ENCODE data around the gene FUT6. TPM values are rescaled to one million over a fixed set of nuclear protein-coding genes. Genes with fewer than 3 reads are reported as not detected.
A peak's percentile ranks its signal among the peaks of the same experiment; 100 is the strongest.

The FUT6 gene
- polyA plus RNA-seq, 3 donors, result not detected

GRCh38 chr19:5808120-5808816 lies 31.2 kb downstream of the FUT6 start:
- Mint-ChIP-seq H3K9me3 (peaks cover 0 to 20% (median 13%) of the 10 kb centered on the region in 7 donors), H3K36me3 (peaks cover 0 to 6% of the 10 kb centered on the region in 2 donors), H3K27ac (no peak overlapping the region), H3K27me3 (ENCODE audit: low read depth in 3 of 3) (peaks cover 32 to 43% (median 42%) of the 10 kb centered on the region in 3 donors), H3K4me1 (peaks cover 19% of the 10 kb centered on the region), H3K4me3 (no peak overlapping the region)
- WGBS (ENCODE audit: insufficient coverage), result 85% methylated on average over 12 of the region's 21 CpGs
- Histone ChIP-seq H3K9ac (ENCODE audit: insufficient read depth, low read length, poor library complexity, severe bottlenecking) (no peak overlapping the region), H3K27ac (ENCODE audit: low read depth in 1 of 2, low read length in 2 of 2) (no peak overlapping the region), H2AFZ (ENCODE audit: insufficient read depth, low read depth, low read length, poor library complexity, severe bottlenecking) (no peak overlapping the region), H3K4me1 (ENCODE audit: control insufficient read depth in 1 of 2, insufficient read depth in 2 of 2, low read length in 2 of 2) (peaks cover 14% of the 10 kb centered on the region in 2 donors), H3K79me2 (ENCODE audit: insufficient read depth, low read length) (no peaks in the 10 kb centered on the region), H3K4me2 (replicated peaks; ENCODE audit: extremely low read depth, low read length, poor library complexity, severe bottlenecking) (no peak overlapping the region), H3K36me3 (replicated peaks in 1 of 2; ENCODE audit: control insufficient read depth in 1 of 2, insufficient read depth in 2 of 2, low read length in 2 of 2) (no peaks in the 10 kb centered on the region), H3K9me3 (replicated peaks in 1 of 2; ENCODE audit: control insufficient read depth in 1 of 2, insufficient read depth in 1 of 2, low read length in 2 of 2) (peaks cover 10 to 17% of the 10 kb centered on the region in 2 donors), H4K20me1 (ENCODE audit: insufficient read depth, low read length) (no peaks in the 10 kb centered on the region), H3K27me3 (ENCODE audit: control insufficient read depth in 2 of 2, insufficient read depth in 2 of 2, low read length in 2 of 2) (peaks cover 10 to 34% of the 10 kb centered on the region in 2 donors), H3K4me3 (replicated peaks in 1 of 3; ENCODE audit: low read depth in 2 of 3, low read length in 3 of 3) (no peak overlapping the region)
- no peak for DNase-seq
- TF ChIP-seq CTCF (IDR thresholded peaks at IDR 0.05), result no peak
- intact Hi-C loops (cut with micrococcal nuclease), result loop anchor here in 1 of 2 donors (5.0 to 10.0 kb wide), 2 partner anchors 84 to 217 kb away; no protein-coding TSS in a partner anchor

DNA sequence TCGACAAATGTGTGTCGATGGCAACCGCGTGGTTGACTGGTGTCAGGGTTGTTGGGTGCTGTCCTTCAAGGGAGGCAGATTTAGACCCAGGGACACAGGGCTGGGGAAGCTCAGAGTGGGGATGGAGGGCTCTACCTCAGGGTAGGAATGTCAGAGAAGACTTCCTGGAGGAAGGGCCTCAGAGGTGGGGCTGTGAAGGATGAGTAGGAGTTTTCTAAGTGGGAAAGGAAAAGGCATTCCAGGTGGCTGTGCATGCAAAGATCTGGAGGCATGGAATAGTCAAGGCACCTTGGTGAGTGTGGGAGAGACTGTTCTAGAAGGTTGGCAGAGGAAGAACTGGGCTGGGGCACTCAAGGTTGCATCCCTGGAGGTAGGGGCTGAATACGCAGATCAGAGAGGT lies 32.6 kb downstream of the FUT6 start:
- TF ChIP-seq CTCF (IDR thresholded peaks at IDR 0.05), result no peak
- WGBS (ENCODE audit: insufficient coverage), result 100% methylated on average over 1 of the region's 5 CpGs
- Histone ChIP-seq H2AFZ (ENCODE audit: insufficient read depth, low read depth, low read length, poor library complexity, severe bottlenecking) (no peak overlapping the region), H3K4me2 (replicated peaks; ENCODE audit: extremely low read depth, low read length, poor library complexity, severe bottlenecking) (no peak overlapping the region), H3K79me2 (ENCODE audit: insufficient read depth, low read length) (no peaks in the 10 kb centered on the region), H3K4me1 (ENCODE audit: control insufficient read depth in 1 of 2, insufficient read depth in 2 of 2, low read length in 2 of 2) (peaks cover 15 to 16% of the 10 kb centered on the region in 2 donors), H4K20me1 (ENCODE audit: insufficient read depth, low read length) (no peaks in the 10 kb centered on the region), H3K4me3 (replicated peaks in 1 of 3; ENCODE audit: low read depth in 2 of 3, low read length in 3 of 3) (no peak overlapping the region), H3K27me3 (ENCODE audit: control insufficient read depth in 2 of 2, insufficient read depth in 2 of 2, low read length in 2 of 2) (peaks cover 10 to 48% of the 10 kb centered on the region in 2 donors), H3K9ac (ENCODE audit: insufficient read depth, low read length, poor library complexity, severe bottlenecking) (no peak overlapping the region), H3K27ac (ENCODE audit: low read depth in 1 of 2, low read length in 2 of 2) (no peak overlapping the region), H3K36me3 (replicated peaks in 1 of 2; ENCODE audit: control insufficient read depth in 1 of 2, insufficient read depth in 2 of 2, low read length in 2 of 2) (no peaks in the 10 kb centered on the region), H3K9me3 (replicated peaks in 1 of 2; ENCODE audit: control insufficient read depth in 1 of 2, insufficient read depth in 1 of 2, low read length in 2 of 2) (peaks cover 10 to 17% of the 10 kb centered on the region in 2 donors)
- Mint-ChIP-seq H3K4me1 (peaks cover 22% of the 10 kb centered on the region), H3K27ac (peak overlapping the region in 1 of 7 donors; percentile 69), H3K27me3 (ENCODE audit: low read depth in 3 of 3) (peaks cover 44 to 57% (median 55%) of the 10 kb centered on the region in 3 donors), H3K4me3 (peak overlapping the region in 1 of 2 donors; percentile 21), H3K36me3 (peaks cover 0 to 6% of the 10 kb centered on the region in 2 donors), H3K9me3 (peaks cover 0 to 22% (median 13%) of the 10 kb centered on the region in 7 donors)
- no peak for DNase-seq
- intact Hi-C loops (cut with micrococcal nuclease), result loop anchor here in 1 of 2 donors (5.0 to 10.0 kb wide), 2 partner anchors 85 to 218 kb away; no protein-coding TSS in a partner anchor

All from CD14-positive monocyte (primary cell).